ENCODE measurements around the gene CBY1.

Gene CBY1

GRCh38 chr22:38699143-38699542, 42.7 kb downstream of the CBY1 start:
- peaks cover 3% of the 10 kb centered on the region for H3K4me1 ChIP-seq (ENCODE audit: control insufficient read depth, low read depth, low read length)
- no peak overlapping the region for H2BK120ac ChIP-seq (ENCODE audit: low read depth, low read length)
- peak overlapping the region; percentile 87 for H3K56ac ChIP-seq (ENCODE audit: low read length)
- H4K5ac ChIP-seq (ENCODE audit: low read length): no peak overlapping the region
- H3K4me2 ChIP-seq (ENCODE audit: low read length): peak overlapping the region; percentile 65
- H3K27me3 ChIP-seq (ENCODE audit: insufficient read depth, low read length, poor library complexity): no peaks in the 10 kb centered on the region
- H3K9ac ChIP-seq (ENCODE audit: low read length): peak overlapping the region; percentile 96
- no peak overlapping the region for H2AK5ac ChIP-seq (ENCODE audit: low read length)
- no peak overlapping the region for H4K8ac ChIP-seq (ENCODE audit: low read depth, low read length)
- H2BK5ac ChIP-seq (ENCODE audit: low read length): no peak overlapping the region
- H3K79me2 ChIP-seq (ENCODE audit: control insufficient read depth, insufficient read depth, low read length): peaks cover 18% of the 10 kb centered on the region
- no peak overlapping the region for H3K27ac ChIP-seq (ENCODE audit: low read depth, low read length)
- no peaks in the 10 kb centered on the region for H3K36me3 ChIP-seq (ENCODE audit: control insufficient read depth, insufficient read depth, low read length)
- no peak overlapping the region for H3K23ac ChIP-seq (ENCODE audit: low read length)
- H3K79me1 ChIP-seq (ENCODE audit: low read length): peaks cover 12% of the 10 kb centered on the region
- H2BK15ac ChIP-seq (replicated peaks; ENCODE audit: low read depth): no peak overlapping the region
- peak overlapping the region; percentile 93 for H3K4me3 ChIP-seq (ENCODE audit: low read length)
- DNase-seq: no peak
- H3K4ac ChIP-seq (ENCODE audit: low read depth, low read length): no peak overlapping the region
- H3K18ac ChIP-seq (ENCODE audit: low read length): no peak overlapping the region
- WGBS (ENCODE audit: extremely low coverage, insufficient coverage, low lambda C conversion rate): no CpG with 5 or more reads among the region's 5 CpGs

- Histone ChIP-seq H3K4me3 (ENCODE audit: low read length) (peak overlapping the region; percentile 93), H3K79me1 (ENCODE audit: low read length) (peaks cover 9% of the 10 kb centered on the region), H3K79me2 (ENCODE audit: control insufficient read depth, insufficient read depth, low read length) (peaks cover 18% of the 10 kb centered on the region), H3K56ac (ENCODE audit: low read length) (peak overlapping the region; percentile 87), H2BK15ac (replicated peaks; ENCODE audit: low read depth) (no peak overlapping the region), H2BK5ac (ENCODE audit: low read length) (no peak overlapping the region), H3K27ac (ENCODE audit: low read depth, low read length) (no peak overlapping the region), H3K4me1 (ENCODE audit: control insufficient read depth, low read depth, low read length) (peaks cover 3% of the 10 kb centered on the region), H3K4me2 (ENCODE audit: low read length) (peak overlapping the region; percentile 65), H3K36me3 (ENCODE audit: control insufficient read depth, insufficient read depth, low read length) (no peaks in the 10 kb centered on the region), H2BK120ac (ENCODE audit: low read depth, low read length) (no peak overlapping the region), H4K5ac (ENCODE audit: low read length) (peak overlapping the region; percentile 44), H3K23ac (ENCODE audit: low read length) (no peak overlapping the region), H3K27me3 (ENCODE audit: insufficient read depth, low read length, poor library complexity) (no peaks in the 10 kb centered on the region), H4K8ac (ENCODE audit: low read depth, low read length) (no peak overlapping the region), H3K4ac (ENCODE audit: low read depth, low read length) (no peak overlapping the region), H3K9ac (ENCODE audit: low read length) (peak overlapping the region; percentile 96), H2AK5ac (ENCODE audit: low read length) (no peak overlapping the region), H3K18ac (ENCODE audit: low read length) (peak overlapping the region; percentile 43)
- WGBS (ENCODE audit: extremely low coverage, insufficient coverage, low lambda C conversion rate): no CpG with 5 or more reads among the region's 6 CpGs
- DNase-seq: peak; percentile 22
Measured at GRCh38 chr22:38699784-38700183, 43.3 kb downstream of the CBY1 start.

- Histone ChIP-seq H3K4me2 (ENCODE audit: low read length) (peak overlapping the region; percentile 77), H3K27me3 (ENCODE audit: insufficient read depth, low read length, poor library complexity) (no peaks in the 10 kb centered on the region), H3K56ac (ENCODE audit: low read length) (peak overlapping the region; percentile 97), H2AK5ac (ENCODE audit: low read length) (no peak overlapping the region), H2BK120ac (ENCODE audit: low read depth, low read length) (peak overlapping the region; percentile 52), H3K79me2 (ENCODE audit: control insufficient read depth, insufficient read depth, low read length) (peaks cover 18% of the 10 kb centered on the region), H3K4ac (ENCODE audit: low read depth, low read length) (peak overlapping the region; percentile 59), H3K9ac (ENCODE audit: low read length) (peak overlapping the region; percentile 96), H3K23ac (ENCODE audit: low read length) (no peak overlapping the region), H3K36me3 (ENCODE audit: control insufficient read depth, insufficient read depth, low read length) (no peaks in the 10 kb centered on the region), H3K27ac (ENCODE audit: low read depth, low read length) (peak overlapping the region; percentile 76), H2BK5ac (ENCODE audit: low read length) (no peak overlapping the region), H3K18ac (ENCODE audit: low read length) (peak overlapping the region; percentile 93), H4K5ac (ENCODE audit: low read length) (no peak overlapping the region), H4K8ac (ENCODE audit: low read depth, low read length) (no peak overlapping the region), H3K79me1 (ENCODE audit: low read length) (peaks cover 9% of the 10 kb centered on the region), H2BK15ac (replicated peaks; ENCODE audit: low read depth) (no peak overlapping the region), H3K4me1 (ENCODE audit: control insufficient read depth, low read depth, low read length) (peaks cover 3% of the 10 kb centered on the region), H3K4me3 (ENCODE audit: low read length) (peak overlapping the region; percentile 93)
- WGBS (ENCODE audit: extremely low coverage, insufficient coverage, low lambda C conversion rate): no CpG with 5 or more reads among the region's 57 CpGs
- peak; percentile 46 for DNase-seq
Measured at GRCh38 chr22:38700270-38700788, 43.9 kb downstream of the CBY1 start.

GRCh38 chr22:38700789-38701628, 44.6 kb downstream of the CBY1 start, which contains the start of gene JOSD1:
TSS of gene JOSD1 (minus strand) at chr22:38700943. CDS start at chr22:38699987, 956 bp downstream.
- peak; percentile 96 for DNase-seq
- H4K5ac ChIP-seq (ENCODE audit: low read length): peak within 1 kb of the TSS; percentile 44
- H2BK5ac ChIP-seq (ENCODE audit: low read length): no peak within 1 kb of the TSS
- no peaks in the 10 kb centered on the region for H3K36me3 ChIP-seq (ENCODE audit: control insufficient read depth, insufficient read depth, low read length)
- peak within 1 kb of the TSS; percentile 81 for H3K4me2 ChIP-seq (ENCODE audit: low read length)
- H3K79me1 ChIP-seq (ENCODE audit: low read length): peaks cover 9% of the 10 kb centered on the region
- H3K4me1 ChIP-seq (ENCODE audit: control insufficient read depth, low read depth, low read length): peaks cover 3% of the 10 kb centered on the region
- H2AK5ac ChIP-seq (ENCODE audit: low read length): no peak within 1 kb of the TSS
- H3K27ac ChIP-seq (ENCODE audit: low read depth, low read length): peak within 1 kb of the TSS; percentile 76
- H3K4me3 ChIP-seq (ENCODE audit: low read length): peak within 1 kb of the TSS; percentile 93
- peaks cover 19% of the 10 kb centered on the region for H3K79me2 ChIP-seq (ENCODE audit: control insufficient read depth, insufficient read depth, low read length)
- H4K8ac ChIP-seq (ENCODE audit: low read depth, low read length): peak within 1 kb of the TSS; percentile 5
- H3K18ac ChIP-seq (ENCODE audit: low read length): peak within 1 kb of the TSS; percentile 93
- H2BK15ac ChIP-seq (replicated peaks; ENCODE audit: low read depth): no peak within 1 kb of the TSS
- H3K27me3 ChIP-seq (ENCODE audit: insufficient read depth, low read length, poor library complexity): no peaks in the 10 kb centered on the region
- H3K4ac ChIP-seq (ENCODE audit: low read depth, low read length): peak within 1 kb of the TSS; percentile 59
- H3K9ac ChIP-seq (ENCODE audit: low read length): peak within 1 kb of the TSS; percentile 96
- peak within 1 kb of the TSS; percentile 52 for H2BK120ac ChIP-seq (ENCODE audit: low read depth, low read length)
- no peak within 1 kb of the TSS for H3K23ac ChIP-seq (ENCODE audit: low read length)
- H3K56ac ChIP-seq (ENCODE audit: low read length): peak within 1 kb of the TSS; percentile 97
- WGBS (ENCODE audit: extremely low coverage, insufficient coverage, low lambda C conversion rate): no CpG with 5 or more reads among the region's 94 CpGs

- DNase-seq: peak; percentile 19
- no peaks in the 10 kb centered on the region for H3K27me3 ChIP-seq (ENCODE audit: insufficient read depth, low read length, poor library complexity)
- H3K36me3 ChIP-seq (ENCODE audit: control insufficient read depth, insufficient read depth, low read length): no peaks in the 10 kb centered on the region
- peak overlapping the region; percentile 72 for H3K9ac ChIP-seq (ENCODE audit: low read length)
- no peak overlapping the region for H3K4ac ChIP-seq (ENCODE audit: low read depth, low read length)
- peaks cover 39% of the 10 kb centered on the region for H3K79me2 ChIP-seq (ENCODE audit: control insufficient read depth, insufficient read depth, low read length)
- H3K56ac ChIP-seq (ENCODE audit: low read length): peak overlapping the region; percentile 85
- H3K4me3 ChIP-seq (ENCODE audit: low read length): no peak overlapping the region
- peak overlapping the region; percentile 2 for H3K27ac ChIP-seq (ENCODE audit: low read depth, low read length)
- no peak overlapping the region for H2BK120ac ChIP-seq (ENCODE audit: low read depth, low read length)
- no peak overlapping the region for H4K8ac ChIP-seq (ENCODE audit: low read depth, low read length)
- no peak overlapping the region for H3K23ac ChIP-seq (ENCODE audit: low read length)
- peak overlapping the region; percentile 54 for H3K4me2 ChIP-seq (ENCODE audit: low read length)
- no peak overlapping the region for H4K5ac ChIP-seq (ENCODE audit: low read length)
- H2AK5ac ChIP-seq (ENCODE audit: low read length): no peak overlapping the region
- no peak overlapping the region for H2BK15ac ChIP-seq (replicated peaks; ENCODE audit: low read depth)
- no peak overlapping the region for H3K18ac ChIP-seq (ENCODE audit: low read length)
- no peak overlapping the region for H2BK5ac ChIP-seq (ENCODE audit: low read length)
- H3K4me1 ChIP-seq (ENCODE audit: control insufficient read depth, low read depth, low read length): peaks cover 14% of the 10 kb centered on the region
- peaks cover 13% of the 10 kb centered on the region for H3K79me1 ChIP-seq (ENCODE audit: low read length)
- WGBS (ENCODE audit: extremely low coverage, insufficient coverage, low lambda C conversion rate): no CpG with 5 or more reads among the region's 10 CpGs
Measured at GRCh38 chr22:38704654-38705234, 48.3 kb downstream of the CBY1 start.

Measured in mesendoderm (in vitro differentiated cells).